ENCODE data around the gene SLC17A3.

- TF ChIP-seq POLR2A (IDR thresholded peaks at IDR 0.05; ENCODE audit: low read depth, low read length), result no peak
- no peak for TF ChIP-seq TAF1 (IDR thresholded peaks at IDR 0.05; ENCODE audit: low read depth, low read length)
- TF ChIP-seq POLR2AphosphoS5 (IDR thresholded peaks at IDR 0.05; ENCODE audit: low read depth, low read length), result no peak
Observed at GRCh38 chr6:25829375-25829774, 44.7 kb downstream of the SLC17A3 start.

Measured in GM12891 (cell line).